Measurements from ENCODE around the gene DUSP15.

The DUSP15 gene

DNA sequence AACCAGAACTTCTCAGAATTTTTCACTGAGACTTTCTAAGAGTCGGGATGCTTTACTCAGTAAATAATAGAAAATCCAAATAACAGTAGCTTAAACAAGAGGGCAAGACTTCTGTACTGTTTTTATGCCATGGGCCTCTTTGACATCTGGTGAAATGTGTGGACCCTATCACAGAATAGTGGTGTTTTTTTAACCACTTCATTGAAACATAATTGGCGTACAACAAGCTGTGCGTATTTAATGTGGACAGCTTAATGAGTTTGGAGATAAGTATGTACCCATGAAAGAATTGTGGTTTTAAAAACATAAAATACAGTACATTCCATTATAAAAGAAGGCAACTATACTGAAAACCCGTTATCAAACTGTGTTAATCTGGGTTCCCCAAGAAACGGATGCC, 43.8 kb upstream of the DUSP15 start:
- FAIRE-seq (no peak), DNase-seq (ENCODE audit: insufficient read length, low spot score) (no peak)
- TF ChIP-seq CTCF (IDR thresholded peaks at IDR 0.05; ENCODE audit: insufficient read depth, missing control alignments): no peak

GRCh38 chr20:31913431-31914157, 43.3 kb upstream of the DUSP15 start:
- TF ChIP-seq CTCF (IDR thresholded peaks at IDR 0.05; ENCODE audit: insufficient read depth, missing control alignments): no peak

DNA sequence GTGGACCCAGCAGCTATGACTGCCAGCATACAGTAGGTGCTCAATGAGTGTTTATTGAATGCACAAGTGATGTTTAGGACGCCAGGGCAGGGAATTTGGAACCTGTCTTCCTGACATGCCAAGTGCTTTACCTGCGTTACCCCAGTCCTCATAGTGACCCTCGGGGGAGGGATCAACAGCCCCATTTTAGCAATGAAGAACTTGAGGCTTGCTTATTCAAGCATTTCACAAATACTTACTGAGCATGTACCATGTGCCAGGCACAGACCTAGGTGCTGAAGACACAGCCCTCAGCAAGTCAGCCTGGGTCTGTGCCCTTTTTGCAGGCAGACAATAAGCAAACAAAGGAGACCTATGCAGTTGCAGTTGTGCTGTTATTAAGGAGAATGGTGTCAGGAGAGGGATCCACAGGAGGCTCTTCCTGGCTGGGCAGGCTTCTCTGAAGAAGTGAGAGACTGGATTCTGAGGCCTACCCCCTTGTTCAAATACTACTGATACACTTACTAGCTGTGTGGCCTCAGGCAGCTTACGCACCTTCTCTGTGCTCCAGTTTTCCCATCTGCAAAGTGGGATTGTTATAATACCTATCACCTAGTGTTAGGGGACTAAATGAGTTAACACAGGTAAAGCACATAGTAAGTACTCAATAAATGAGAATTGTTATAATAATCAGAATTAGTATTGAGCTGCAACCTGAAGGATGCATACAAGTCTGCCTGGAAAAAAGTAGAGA, 39.9 kb upstream of the DUSP15 start:
- FAIRE-seq: no peak
- no peak for TF ChIP-seq CTCF (IDR thresholded peaks at IDR 0.05; ENCODE audit: insufficient read depth, missing control alignments)
- DNase-seq (ENCODE audit: insufficient read length, low spot score): no peak

More at GRCh38 chr20:31913431-31914157, 43.3 kb upstream of the DUSP15 start:
- DNase-seq (ENCODE audit: insufficient read length, low spot score): no peak
- FAIRE-seq: no peak

- no peak for FAIRE-seq
These were observed 39.1 kb upstream of the DUSP15 start for GRCh38 chr20:31909253-31910070.

DNA sequence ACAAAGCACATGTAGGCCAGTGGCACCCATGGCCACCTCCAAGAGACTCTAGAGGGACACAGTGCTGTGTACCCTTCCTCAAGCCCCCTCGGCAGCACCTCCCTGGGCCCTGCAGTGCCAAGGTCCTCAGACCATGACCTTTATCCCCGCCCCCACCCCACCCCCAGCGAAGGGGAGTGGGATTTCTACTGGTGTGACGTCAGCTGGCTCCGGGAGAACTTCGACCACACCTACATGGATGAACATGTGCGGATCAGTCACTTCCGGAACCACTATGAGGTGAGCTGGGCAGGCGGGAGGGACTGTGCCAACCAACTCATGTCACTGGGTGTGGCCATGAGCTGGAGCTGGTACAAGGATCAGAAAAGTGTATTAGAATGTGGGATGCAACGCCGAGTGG, 38.1 kb upstream of the DUSP15 start:
- DNase-seq (ENCODE audit: insufficient read length, low spot score) (no peak), FAIRE-seq (no peak)
- no peak for TF ChIP-seq CTCF (IDR thresholded peaks at IDR 0.05; ENCODE audit: insufficient read depth, missing control alignments)

More at GRCh38 chr20:31909253-31910070, 39.1 kb upstream of the DUSP15 start:
- DNase-seq (ENCODE audit: insufficient read length, low spot score): no peak
- no peak for TF ChIP-seq CTCF (IDR thresholded peaks at IDR 0.05; ENCODE audit: insufficient read depth, missing control alignments)

DNA sequence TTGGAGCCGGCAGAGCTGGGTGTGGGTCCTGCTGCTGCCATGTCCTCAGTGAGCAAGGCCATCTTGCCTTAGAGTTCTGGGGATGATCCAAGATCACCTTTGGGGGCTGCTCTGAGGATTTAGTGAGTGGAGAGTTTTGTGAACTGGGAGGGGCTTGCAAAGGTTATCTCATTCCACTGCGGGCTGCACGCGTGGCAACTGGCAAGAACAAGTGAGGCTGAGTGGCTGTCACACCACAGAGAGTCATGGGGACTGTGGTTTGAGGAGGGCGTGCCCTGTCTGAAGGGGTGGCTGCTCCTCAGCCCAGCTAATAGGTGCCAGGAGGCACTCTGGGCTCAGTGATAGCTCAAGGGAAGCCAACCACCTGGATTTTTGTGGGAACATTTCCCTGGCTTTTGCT, 37.7 kb upstream of the DUSP15 start:
- FAIRE-seq: no peak
- TF ChIP-seq CTCF (IDR thresholded peaks at IDR 0.05; ENCODE audit: insufficient read depth, missing control alignments): no peak
- no peak for DNase-seq (ENCODE audit: insufficient read length, low spot score)
